CD1c-positive myeloid dendritic cell (primary cell): ENCODE measurements around the gene ATP5PB.

Source experiments
- DNase-seq: peaks from one replicate; pipeline ENCODE4 v3.0.0-alpha.2; 2016; ENCODE audit errors: extremely low spot score

Gene ATP5PB

GRCh38 chr1:111448918-111449702 lies at the start of gene ATP5PB, which contains the start of gene WDR77:
Gene ATP5PB (plus strand): TSS chr1:111449464. CDS start chr1:111449542, 78 bp downstream.
Gene WDR77 (minus strand): TSS chr1:111449256. CDS start chr1:111449169, 87 bp downstream.
- DNase-seq: peak; percentile 100

DNA sequence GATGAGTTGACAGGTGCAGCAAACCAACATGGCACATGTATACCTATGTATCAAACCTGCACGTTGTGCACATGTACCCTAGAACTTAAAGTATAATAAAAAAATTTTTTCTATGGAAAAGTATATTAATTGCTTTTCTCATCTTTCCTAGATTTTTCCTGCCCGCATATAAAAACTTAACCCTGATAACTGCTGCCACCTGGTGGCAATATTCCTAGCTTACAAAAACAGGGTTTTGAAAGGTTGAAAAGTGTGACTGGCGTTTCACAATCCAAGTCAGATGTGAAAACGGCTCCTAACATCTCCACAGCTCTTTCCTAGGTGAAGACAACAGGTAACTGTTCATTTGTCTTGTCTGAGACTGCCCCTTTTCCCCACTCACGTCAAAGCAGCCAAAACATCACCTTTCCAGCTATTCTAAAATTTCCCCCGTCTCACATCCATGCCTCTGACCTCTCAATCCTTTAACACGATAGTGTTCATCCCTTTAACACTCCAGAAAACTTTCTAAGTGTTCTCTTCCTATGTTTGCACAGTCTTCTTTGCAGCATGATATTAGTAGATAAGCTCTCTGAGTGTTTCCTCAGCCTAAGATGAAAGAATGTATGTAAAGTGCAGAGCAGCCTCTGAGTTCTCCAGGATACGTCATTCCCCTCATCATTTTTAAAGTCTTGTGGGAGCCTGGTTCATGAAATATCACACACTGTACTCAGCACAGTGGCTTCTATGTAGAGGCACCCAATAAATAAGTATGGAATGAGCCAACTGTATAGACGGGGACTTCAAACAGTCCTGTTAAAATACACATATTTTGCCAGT lies 49.3 kb upstream of the ATP5PB start:
- DNase-seq: peak; percentile 65

DNA sequence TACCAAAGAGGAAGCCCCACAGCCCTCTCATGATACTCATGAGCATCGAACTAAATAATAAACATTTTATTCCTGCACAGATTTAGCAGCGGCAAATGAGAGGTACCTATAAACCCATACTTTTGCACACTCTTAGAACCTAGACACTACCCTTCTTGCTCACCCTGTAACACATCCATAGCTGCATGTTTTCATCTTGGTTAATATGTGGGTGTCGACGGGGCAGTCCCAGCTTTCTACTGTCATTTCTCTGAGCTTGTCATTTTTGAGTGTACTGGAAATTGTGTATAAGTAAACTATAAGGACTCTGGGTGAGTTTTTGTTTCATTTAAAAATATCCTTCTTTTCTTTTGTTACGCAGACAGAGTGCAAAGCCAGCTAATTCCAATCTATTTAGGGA lies 47.2 kb upstream of the ATP5PB start:
- no peak for DNase-seq

GRCh38 chr1:111404588-111404987 lies 44.7 kb upstream of the ATP5PB start:
- DNase-seq: no peak

DNA sequence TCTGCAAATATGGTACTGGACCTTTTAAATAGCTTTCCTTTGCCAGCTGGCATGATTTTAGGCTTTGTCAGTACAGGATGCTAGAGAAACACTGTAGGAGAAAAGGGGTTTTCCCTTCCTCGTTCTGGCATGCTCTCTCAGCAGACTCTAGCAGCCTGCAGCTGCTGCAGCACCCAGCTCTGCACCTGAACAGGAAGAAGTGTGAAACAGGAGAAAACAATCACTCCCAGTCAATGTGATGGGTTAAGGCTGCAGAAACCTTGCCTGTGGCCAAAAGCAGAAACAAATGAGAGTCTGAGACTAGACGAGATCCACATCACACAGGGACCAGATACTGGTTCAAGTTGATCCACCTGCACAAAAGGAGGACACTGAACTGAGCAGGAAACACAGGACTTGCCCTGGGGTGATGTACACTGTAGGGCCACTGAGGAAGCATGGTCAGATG lies 42.9 kb upstream of the ATP5PB start:
- peak; percentile 17 for DNase-seq

GRCh38 chr1:111407301-111407700 lies 42.0 kb upstream of the ATP5PB start:
- no peak for DNase-seq

GRCh38 chr1:111412839-111413238 lies 36.4 kb upstream of the ATP5PB start:
- DNase-seq: no peak

- DNase-seq: no peak
Observed at GRCh38 chr1:111414756-111415155, 34.5 kb upstream of the ATP5PB start.

DNA sequence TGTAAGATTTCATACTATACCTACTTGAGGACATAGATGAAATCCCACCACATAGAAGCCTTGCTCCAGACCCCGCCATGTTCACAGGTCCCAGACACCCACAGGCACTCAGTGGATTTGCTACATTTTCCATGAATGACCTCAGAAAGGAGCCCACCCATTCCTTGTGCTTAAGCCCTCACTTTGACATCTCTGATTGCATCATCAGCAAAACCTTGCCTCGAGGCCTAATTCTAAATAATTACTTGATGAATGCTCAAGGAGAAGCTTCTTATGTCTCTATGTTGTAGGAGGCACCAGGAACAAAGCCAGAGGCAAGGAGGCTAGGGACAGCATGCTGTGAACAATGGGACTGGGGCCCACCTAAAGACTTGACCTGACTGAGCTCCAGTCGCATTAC lies 33.8 kb upstream of the ATP5PB start:
- DNase-seq: no peak

GRCh38 chr1:111417755-111418154 lies 31.5 kb upstream of the ATP5PB start:
- DNase-seq: no peak

DNA sequence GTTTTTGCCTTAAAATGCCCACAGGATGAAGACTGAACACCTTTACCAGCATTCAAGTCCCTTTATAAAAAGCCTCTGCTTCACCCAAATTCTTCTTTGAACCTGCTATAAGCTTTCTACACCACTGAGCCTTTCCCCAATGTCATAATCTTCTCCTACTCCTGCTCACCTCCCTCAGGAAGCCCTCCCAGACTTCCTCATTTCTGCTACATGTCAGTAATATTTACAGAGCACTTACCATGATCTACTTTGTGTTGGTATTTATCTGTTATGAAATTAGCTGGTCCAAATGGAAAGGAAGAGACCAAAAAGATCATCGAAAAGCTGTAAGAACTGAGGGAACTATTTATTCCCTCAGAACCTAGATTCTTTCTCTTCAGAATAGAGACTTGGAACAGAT lies 30.2 kb upstream of the ATP5PB start:
- no peak for DNase-seq

- DNase-seq: no peak
Observed at GRCh38 chr1:111420377-111420776, 28.9 kb upstream of the ATP5PB start.

GRCh38 chr1:111422546-111423391 lies 26.5 kb upstream of the ATP5PB start:
- DNase-seq: no peak

DNA sequence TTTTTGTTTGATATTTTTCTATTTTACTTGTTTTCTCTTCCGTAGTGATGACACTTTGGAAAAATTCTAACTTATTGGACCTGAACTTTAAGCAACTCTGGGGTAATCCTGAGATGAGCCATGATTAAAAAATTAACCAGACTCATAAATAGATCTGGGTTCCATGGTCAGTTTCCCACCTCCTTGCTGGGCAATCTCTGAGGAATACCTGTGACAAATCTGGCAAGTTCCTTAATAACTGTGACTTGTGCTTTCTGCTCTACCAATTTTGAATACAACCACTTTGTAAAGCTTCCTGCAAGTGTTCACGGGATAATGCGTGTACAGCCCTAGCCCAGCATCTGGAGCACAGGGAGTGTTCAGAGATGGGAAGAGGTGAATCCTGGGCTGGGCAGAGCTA lies 25.0 kb upstream of the ATP5PB start:
- no peak for DNase-seq

GRCh38 chr1:111436726-111437125 lies 12.5 kb upstream of the ATP5PB start:
- DNase-seq: no peak

DNA sequence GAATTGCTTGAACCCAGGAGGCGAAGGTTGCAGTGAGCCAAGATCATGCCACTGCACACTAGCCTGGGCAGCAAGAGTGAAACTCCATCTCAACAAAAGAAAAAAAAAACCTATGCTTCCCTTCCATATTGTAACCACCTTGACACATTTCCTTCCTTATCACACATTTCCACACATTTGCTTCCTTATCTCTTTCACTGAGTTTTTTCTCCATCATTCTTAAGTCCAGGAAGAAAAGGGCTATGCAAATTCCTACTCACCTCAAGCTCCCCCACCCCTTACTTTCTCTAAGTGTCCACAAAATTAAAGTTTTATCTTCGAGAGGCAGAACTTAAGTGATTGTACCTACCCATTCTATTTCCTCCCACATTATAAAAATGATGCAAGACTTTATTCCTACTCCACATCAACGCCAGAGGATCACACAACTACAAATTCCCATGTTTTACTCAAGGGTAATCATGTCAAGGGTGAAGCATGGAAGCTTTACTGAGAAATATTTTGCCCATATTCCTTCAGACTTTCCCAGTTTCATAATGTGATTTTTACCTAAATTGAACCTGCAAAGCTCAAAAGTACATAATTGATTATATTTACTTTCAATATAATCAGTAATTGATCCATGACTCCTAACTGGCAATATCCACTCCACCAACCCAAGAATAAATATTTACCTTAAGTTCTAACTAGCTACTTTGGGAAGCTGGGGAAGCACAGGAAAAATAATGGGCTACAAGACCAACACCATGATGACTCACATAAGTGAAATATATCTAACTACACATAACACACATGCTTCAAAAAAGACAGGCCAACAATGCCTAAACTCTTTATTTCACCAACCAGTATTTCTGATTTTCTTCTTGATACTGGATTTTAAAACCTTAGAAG lies 9.6 kb upstream of the ATP5PB start:
- no peak for DNase-seq

GRCh38 chr1:111441573-111442192 lies 7.6 kb upstream of the ATP5PB start:
- DNase-seq: peak; percentile 30

GRCh38 chr1:111442457-111442856 lies 6.8 kb upstream of the ATP5PB start:
- DNase-seq: no peak

DNA sequence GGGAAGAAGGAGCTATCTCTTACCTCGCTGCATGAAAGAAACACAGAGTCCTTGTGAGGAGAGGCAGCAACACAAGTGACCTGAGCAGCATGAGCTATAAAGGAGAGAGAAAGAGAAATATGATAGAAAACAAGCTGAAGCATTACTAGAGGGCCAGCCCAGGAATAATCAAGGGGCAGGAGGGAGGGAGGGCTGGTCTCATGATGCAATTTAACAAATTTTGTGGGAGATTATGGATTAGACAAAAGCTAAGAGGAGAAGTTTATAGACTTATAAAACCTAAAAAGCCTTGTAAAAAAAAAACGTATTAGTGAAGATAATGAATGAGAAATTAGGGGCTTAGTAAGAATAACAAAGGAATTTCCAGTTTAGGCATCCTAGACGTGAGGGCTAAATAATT lies 5.2 kb upstream of the ATP5PB start:
- DNase-seq: no peak

- no peak for DNase-seq
Observed at GRCh38 chr1:111446546-111446945, 2.7 kb upstream of the ATP5PB start.
